ENCODE data around the gene REXO1.

REXO1 gene

DNA sequence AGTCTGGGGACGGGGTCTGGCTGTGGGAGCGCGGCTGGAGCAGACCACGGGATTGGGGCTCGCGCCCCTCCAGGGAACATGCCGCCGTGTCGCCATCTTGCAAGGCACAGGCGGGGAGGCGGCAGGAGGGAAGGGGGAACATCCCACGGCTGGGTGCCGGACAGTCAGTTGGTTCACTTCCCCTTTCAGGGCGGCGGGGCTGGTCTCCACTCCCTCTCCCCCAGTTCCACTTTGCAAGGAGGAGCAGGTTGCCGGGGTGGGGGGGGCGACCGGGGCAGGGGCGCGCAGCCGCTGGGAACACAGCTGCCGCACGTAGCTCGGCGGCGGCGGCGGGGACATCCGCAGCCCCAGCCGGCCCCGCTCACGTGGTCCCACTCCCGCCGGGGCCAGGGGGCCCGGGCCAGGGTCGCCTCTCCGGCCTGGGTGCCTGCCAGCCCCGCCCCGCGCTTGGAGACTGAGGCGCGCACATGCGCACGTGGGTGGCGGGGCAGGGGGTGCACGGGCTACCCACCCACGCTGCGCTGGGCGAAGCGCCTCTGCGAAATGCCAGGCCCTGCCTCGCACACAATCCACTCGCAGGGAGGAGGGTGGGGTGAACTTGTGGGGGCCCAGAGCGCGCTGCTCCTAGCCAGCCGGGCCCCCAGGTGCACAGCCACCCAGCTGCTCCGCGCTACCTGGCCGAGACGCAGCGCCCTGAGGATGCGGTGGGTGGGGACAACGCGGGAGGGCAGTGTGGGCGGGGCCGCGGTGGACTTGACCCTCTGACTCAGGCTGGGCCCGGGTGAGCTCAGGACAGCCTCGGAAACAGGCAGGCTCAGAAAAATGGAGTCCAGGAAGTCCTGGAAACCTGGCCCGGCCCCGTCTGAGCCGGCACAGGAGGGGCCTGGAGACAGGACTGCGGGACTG is 8.7 kb upstream of the REXO1 start:
- TF ChIP-seq ZNF24 (tag by site-specific recombination; IDR thresholded peaks at IDR 0.05) (no peak), ZBTB21 (tag by site-specific recombination; IDR thresholded peaks at IDR 0.05) (no peak), ZNF600 (tag by site-specific recombination; IDR thresholded peaks at IDR 0.05) (0 out of 2 replicates have a peak, but pooled peaks have one; percentile 11), SCRT1 (tag by site-specific recombination; IDR thresholded peaks at IDR 0.05; ENCODE audit: borderline replicate concordance) (no peak), ZFHX2 (tag by site-specific recombination; conservative IDR thresholded peaks at IDR 0.05) (peak; percentile 71), ZNF529 (tag by site-specific recombination; IDR thresholded peaks at IDR 0.05; ENCODE audit: insufficient replicate concordance) (no peak), ZXDB (tag by site-specific recombination; IDR thresholded peaks at IDR 0.05) (no peak), SP2 (tag by site-specific recombination; IDR thresholded peaks at IDR 0.05) (0 out of 2 replicates have a peak, but pooled peaks have one; percentile 21), ZBTB48 (tag by site-specific recombination; IDR thresholded peaks at IDR 0.05) (no peak), GLIS1 (tag by site-specific recombination; IDR thresholded peaks at IDR 0.05) (0 out of 2 replicates have a peak, but pooled peaks have one; percentile 15), ZNF341 (tag by site-specific recombination; IDR thresholded peaks at IDR 0.05; ENCODE audit: low read depth) (no peak), ZBTB8A (tag by site-specific recombination; IDR thresholded peaks at IDR 0.05) (no peak), TRIM28 (IDR thresholded peaks at IDR 0.05; ENCODE audit: borderline replicate concordance, low read length) (no peak), KLF1 (tag by site-specific recombination; IDR thresholded peaks at IDR 0.05) (peak; percentile 50), CTCF (tag by site-specific recombination; IDR thresholded peaks at IDR 0.05) (no peak), ZBTB7A (tag by site-specific recombination; IDR thresholded peaks at IDR 0.05; ENCODE audit: low read depth) (0 out of 2 replicates have a peak, but pooled peaks have one; percentile 23), KLF16 (tag by site-specific recombination; IDR thresholded peaks at IDR 0.05) (no peak), HOXA7 (CRISPR knock-in tag; IDR thresholded peaks at IDR 0.05; ENCODE audit: borderline replicate concordance) (no peak), ZNF560 (tag by site-specific recombination; IDR thresholded peaks at IDR 0.05; ENCODE audit: borderline replicate concordance) (no peak), EGR2 (tag by site-specific recombination; IDR thresholded peaks at IDR 0.05; ENCODE audit: low read depth) (peak; percentile 47; the same call in 1 of the 2 replicates)
- TF ChIP-seq, protein P1, sequence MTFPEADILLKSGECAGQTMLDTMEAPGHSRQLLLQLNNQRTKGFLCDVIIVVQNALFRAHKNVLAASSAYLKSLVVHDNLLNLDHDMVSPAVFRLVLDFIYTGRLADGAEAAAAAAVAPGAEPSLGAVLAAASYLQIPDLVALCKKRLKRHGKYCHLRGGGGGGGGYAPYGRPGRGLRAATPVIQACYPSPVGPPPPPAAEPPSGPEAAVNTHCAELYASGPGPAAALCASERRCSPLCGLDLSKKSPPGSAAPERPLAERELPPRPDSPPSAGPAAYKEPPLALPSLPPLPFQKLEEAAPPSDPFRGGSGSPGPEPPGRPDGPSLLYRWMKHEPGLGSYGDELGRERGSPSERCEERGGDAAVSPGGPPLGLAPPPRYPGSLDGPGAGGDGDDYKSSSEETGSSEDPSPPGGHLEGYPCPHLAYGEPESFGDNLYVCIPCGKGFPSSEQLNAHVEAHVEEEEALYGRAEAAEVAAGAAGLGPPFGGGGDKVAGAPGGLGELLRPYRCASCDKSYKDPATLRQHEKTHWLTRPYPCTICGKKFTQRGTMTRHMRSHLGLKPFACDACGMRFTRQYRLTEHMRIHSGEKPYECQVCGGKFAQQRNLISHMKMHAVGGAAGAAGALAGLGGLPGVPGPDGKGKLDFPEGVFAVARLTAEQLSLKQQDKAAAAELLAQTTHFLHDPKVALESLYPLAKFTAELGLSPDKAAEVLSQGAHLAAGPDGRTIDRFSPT (tag by site-specific recombination; IDR thresholded peaks at IDR 0.05), result peak; percentile 31; the same call in 1 of the 2 replicates
- TF ChIP-seq, protein P2, sequence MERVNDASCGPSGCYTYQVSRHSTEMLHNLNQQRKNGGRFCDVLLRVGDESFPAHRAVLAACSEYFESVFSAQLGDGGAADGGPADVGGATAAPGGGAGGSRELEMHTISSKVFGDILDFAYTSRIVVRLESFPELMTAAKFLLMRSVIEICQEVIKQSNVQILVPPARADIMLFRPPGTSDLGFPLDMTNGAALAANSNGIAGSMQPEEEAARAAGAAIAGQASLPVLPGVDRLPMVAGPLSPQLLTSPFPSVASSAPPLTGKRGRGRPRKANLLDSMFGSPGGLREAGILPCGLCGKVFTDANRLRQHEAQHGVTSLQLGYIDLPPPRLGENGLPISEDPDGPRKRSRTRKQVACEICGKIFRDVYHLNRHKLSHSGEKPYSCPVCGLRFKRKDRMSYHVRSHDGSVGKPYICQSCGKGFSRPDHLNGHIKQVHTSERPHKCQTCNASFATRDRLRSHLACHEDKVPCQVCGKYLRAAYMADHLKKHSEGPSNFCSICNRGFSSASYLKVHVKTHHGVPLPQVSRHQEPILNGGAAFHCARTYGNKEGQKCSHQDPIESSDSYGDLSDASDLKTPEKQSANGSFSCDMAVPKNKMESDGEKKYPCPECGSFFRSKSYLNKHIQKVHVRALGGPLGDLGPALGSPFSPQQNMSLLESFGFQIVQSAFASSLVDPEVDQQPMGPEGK (tag by site-specific recombination; IDR thresholded peaks at IDR 0.05), result peak; percentile 69
- H3K9me3 ChIP-seq (ENCODE audit: control insufficient read depth, insufficient read depth, low read depth, low read length), result no peaks in the 10 kb centered on the region
- ChIA-PET CTCF (interaction anchor here (0.6 to 1.9 kb wide), 5 partner anchors 8 to 96 kb away, joined by 3 to 15 read pairs (median 5); partner anchors contain the start of gene REXO1), POLR2A (interaction anchor here (0.5 to 1.7 kb wide), 5 partner anchors 8 to 1645 kb away, joined by 3 to 7 read pairs (median 4); partner anchors contain the start of gene MBD3)
- peak overlapping the region; percentile 13; the same call in 1 of the 2 replicates for H3K4me3 ChIP-seq (ENCODE audit: low read depth, low read length)
- peaks cover 22% of the 10 kb centered on the region for H3K4me1 ChIP-seq (ENCODE audit: control insufficient read depth, insufficient read depth, low read length)
- no peaks in the 10 kb centered on the region for H3K36me3 ChIP-seq (ENCODE audit: control insufficient read depth in 2 of 2, insufficient read depth in 1 of 2, low read length in 2 of 2)
- no peak overlapping the region for H3K27ac ChIP-seq (ENCODE audit: extremely low read depth, low read depth, low read length)

Measured in HEK293 (cell line).